ENCODE measurements around the gene KRTAP5-4.

The KRTAP5-4 gene

GRCh38 chr11:1638344-1638743, 16.4 kb upstream of the KRTAP5-4 start:
- Histone ChIP-seq H3K9ac (no peak overlapping the region), H2AFZ (ENCODE audit: low read depth) (no peak overlapping the region), H4K20me1 (ENCODE audit: insufficient read depth) (no peaks in the 10 kb centered on the region), H3K4me1 (ENCODE audit: low read depth, poor library complexity, severe bottlenecking) (peaks cover 4% of the 10 kb centered on the region), H3K27me3 (ENCODE audit: insufficient read depth, low read depth) (peaks cover 88% of the 10 kb centered on the region), H3K4me3 (IDR thresholded peaks at IDR 0.05; ENCODE audit: insufficient read depth, low read depth, low read length) (no peak overlapping the region), H3K79me2 (ENCODE audit: insufficient read depth, low read depth) (no peaks in the 10 kb centered on the region), H3K27ac (no peak overlapping the region), H3K4me2 (no peak overlapping the region), H3K36me3 (ENCODE audit: insufficient read depth) (no peaks in the 10 kb centered on the region)
- TF ChIP-seq CTCF (conservative IDR thresholded peaks at IDR 0.05; ENCODE audit: low read depth, low read length): no peak

GRCh38 chr11:1637628-1638027, 15.7 kb upstream of the KRTAP5-4 start:
- no peaks in the 10 kb centered on the region for H3K36me3 ChIP-seq (ENCODE audit: insufficient read depth)
- peaks cover 85% of the 10 kb centered on the region for H3K27me3 ChIP-seq (ENCODE audit: insufficient read depth, low read depth)
- no peak overlapping the region for H3K9ac ChIP-seq
- no peak for TF ChIP-seq CTCF (conservative IDR thresholded peaks at IDR 0.05; ENCODE audit: low read depth, low read length)
- no peaks in the 10 kb centered on the region for H4K20me1 ChIP-seq (ENCODE audit: insufficient read depth)
- no peak overlapping the region for H3K27ac ChIP-seq
- no peaks in the 10 kb centered on the region for H3K79me2 ChIP-seq (ENCODE audit: insufficient read depth, low read depth)
- H3K4me3 ChIP-seq (IDR thresholded peaks at IDR 0.05; ENCODE audit: insufficient read depth, low read depth, low read length): no peak overlapping the region
- peaks cover 4% of the 10 kb centered on the region for H3K4me1 ChIP-seq (ENCODE audit: low read depth, poor library complexity, severe bottlenecking)
- no peak overlapping the region for H3K4me2 ChIP-seq
- no peak overlapping the region for H2AFZ ChIP-seq (ENCODE audit: low read depth)

GRCh38 chr11:1636291-1636950, 14.5 kb upstream of the KRTAP5-4 start:
- Histone ChIP-seq H3K4me1 (ENCODE audit: low read depth, poor library complexity, severe bottlenecking) (peaks cover 4% of the 10 kb centered on the region), H3K9ac (no peak overlapping the region), H4K20me1 (ENCODE audit: insufficient read depth) (no peaks in the 10 kb centered on the region), H3K4me3 (IDR thresholded peaks at IDR 0.05; ENCODE audit: insufficient read depth, low read depth, low read length) (no peak overlapping the region), H3K27ac (no peak overlapping the region), H3K36me3 (ENCODE audit: insufficient read depth) (no peaks in the 10 kb centered on the region), H3K79me2 (ENCODE audit: insufficient read depth, low read depth) (no peaks in the 10 kb centered on the region), H3K4me2 (no peak overlapping the region), H2AFZ (ENCODE audit: low read depth) (no peak overlapping the region), H3K27me3 (ENCODE audit: insufficient read depth, low read depth) (peaks cover 91% of the 10 kb centered on the region)
- TF ChIP-seq CTCF (conservative IDR thresholded peaks at IDR 0.05; ENCODE audit: low read depth, low read length): no peak

- H3K27me3 ChIP-seq (ENCODE audit: insufficient read depth, low read depth): peaks cover 86% of the 10 kb centered on the region
- H3K4me3 ChIP-seq (IDR thresholded peaks at IDR 0.05; ENCODE audit: insufficient read depth, low read depth, low read length): no peak overlapping the region
- no peaks in the 10 kb centered on the region for H3K79me2 ChIP-seq (ENCODE audit: insufficient read depth, low read depth)
- no peaks in the 10 kb centered on the region for H3K36me3 ChIP-seq (ENCODE audit: insufficient read depth)
- H4K20me1 ChIP-seq (ENCODE audit: insufficient read depth): no peaks in the 10 kb centered on the region
- H3K27ac ChIP-seq: no peak overlapping the region
- TF ChIP-seq CTCF (conservative IDR thresholded peaks at IDR 0.05; ENCODE audit: low read depth, low read length): no peak
- H3K4me1 ChIP-seq (ENCODE audit: low read depth, poor library complexity, severe bottlenecking): peaks cover 4% of the 10 kb centered on the region
- H3K4me2 ChIP-seq: no peak overlapping the region
- no peak overlapping the region for H2AFZ ChIP-seq (ENCODE audit: low read depth)
- H3K9ac ChIP-seq: no peak overlapping the region
Measured at GRCh38 chr11:1633864-1634263, 11.9 kb upstream of the KRTAP5-4 start.

Data from KMS-11 (cell line).